Cortex of kidney (tissue), 1 donor: ENCODE data around the gene TNKS2.
"Not testable (repeated sequence)": the region's sequence is repeated elsewhere in the genome, so short reads cannot be mapped to it uniquely, and the experiment has no call there.

ENCODE experiments used
- DNase-seq: peaks from one replicate; lab custom pipeline; 2025; lab: John Stamatoyannopoulos, UW

The TNKS2 gene

DNA sequence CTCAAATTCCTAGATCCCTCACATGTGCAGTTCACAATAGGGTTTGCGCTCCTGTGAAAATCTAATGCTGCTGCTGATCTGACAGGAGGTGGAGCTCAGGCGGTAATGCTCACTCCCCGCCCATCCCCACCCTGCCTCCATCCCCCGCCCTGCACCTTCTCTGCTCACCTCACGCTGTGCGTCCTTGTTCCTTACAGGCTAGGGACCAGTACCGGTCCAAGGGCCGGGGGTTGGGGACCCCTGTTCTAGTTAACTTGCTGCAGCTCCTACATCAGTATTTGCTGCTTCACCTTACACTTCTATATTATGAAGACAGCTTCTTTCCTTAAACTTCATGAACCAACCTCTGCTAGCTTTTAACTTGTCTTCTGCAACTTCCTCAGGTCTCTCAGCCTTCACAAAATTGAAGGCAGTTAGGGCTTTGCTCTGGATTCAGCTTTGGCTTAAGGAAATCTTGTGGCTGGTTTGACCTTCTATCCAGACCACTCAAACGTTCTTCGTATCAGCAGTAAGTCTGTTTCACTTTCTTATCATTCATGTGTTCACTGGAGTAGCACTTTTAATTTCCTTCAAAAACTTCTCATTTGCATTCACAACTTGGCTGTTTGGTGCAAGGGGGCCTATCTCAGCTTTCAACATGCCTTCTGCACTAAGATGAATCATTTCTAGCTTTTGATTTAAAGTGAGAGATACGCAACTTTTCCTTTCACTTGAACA, 1.7 kb upstream of the TNKS2 start:
- DNase-seq, result no peak

DNA sequence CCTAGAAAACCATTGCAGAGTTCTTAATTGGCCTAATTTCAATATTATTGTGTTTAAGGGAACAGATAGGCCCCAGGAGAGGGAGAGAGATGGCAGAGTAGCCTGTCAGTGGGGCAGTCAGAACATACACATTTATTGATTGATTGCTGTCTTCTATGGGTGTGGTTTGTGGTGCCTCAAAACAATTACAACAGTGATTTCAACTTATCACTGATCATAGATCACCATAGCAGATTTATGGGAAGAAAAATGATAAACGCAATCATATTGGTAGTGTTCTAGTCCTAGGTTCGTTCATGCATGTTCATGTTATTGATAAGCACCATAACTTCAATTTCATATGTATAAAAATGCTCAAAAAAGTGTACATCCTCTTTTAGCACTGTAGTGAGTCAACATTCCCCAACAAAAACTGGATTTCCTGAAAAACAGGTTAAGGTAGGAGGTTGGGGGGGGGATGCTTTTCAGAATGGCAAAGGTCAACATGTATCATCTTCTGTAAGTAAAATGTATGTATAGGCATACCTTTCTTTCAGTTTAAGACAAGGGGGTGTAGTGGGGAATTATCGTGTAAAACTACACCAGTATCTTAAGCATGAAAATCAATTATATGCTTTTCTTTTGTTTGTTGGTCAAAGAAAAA, 1.1 kb upstream of the TNKS2 start:
- no peak for DNase-seq

DNA sequence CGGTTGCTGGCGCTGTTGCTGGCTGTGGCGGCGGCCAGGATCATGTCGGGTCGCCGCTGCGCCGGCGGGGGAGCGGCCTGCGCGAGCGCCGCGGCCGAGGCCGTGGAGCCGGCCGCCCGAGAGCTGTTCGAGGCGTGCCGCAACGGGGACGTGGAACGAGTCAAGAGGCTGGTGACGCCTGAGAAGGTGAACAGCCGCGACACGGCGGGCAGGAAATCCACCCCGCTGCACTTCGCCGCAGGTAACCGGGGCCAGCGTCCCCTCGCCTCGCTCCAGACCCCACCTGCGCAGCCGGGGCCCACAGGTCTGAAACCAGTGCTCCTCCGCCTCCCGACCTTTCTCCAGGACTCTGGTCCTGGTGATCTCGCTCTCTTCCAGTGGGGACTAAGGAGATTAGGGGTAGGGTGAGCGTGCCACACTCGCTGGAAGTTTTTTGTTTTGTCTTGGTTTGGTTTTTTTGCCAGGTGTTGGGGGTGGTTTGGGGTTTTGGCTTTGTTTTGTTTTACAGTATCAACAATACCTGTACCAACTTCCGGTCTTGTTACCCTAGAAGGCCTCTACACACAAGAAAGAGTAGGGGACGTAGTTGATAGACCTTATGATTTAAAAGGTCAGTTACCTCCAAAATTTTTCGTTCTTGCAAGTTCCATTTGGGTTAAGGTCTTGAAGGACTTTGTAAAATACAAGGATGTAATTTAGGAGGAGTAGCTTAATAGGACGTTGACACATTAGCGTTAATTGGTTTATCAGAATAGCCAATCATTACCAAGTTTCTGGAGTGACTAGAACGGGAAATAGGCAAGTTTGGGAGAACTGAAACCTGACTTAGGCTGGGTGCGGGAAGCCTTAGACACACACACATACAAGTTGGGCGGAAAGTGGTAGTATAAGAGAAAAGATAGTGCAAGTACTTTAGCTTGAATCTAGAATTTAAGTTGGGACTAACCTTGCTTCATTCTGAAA, 704 bp downstream of the TNKS2 start:
- no peak for DNase-seq

DNA sequence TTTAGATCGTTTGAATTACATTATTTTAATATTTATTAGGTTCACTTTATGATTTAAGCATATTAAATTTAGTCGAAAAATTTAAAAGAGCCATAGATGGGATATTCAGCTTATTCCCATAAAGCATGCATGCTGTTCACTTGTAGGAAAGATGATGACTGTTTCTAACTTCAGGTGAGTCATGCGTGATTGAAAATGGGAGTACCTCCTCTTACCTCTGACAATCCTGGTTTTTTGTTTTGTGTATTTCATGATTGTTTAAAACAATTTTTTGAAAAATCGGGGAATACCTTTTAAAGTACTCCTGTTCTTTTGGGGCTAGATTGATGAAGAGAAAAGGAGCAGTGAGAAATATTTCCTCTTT, 1.4 kb downstream of the TNKS2 start:
- DNase-seq, result no peak

DNA sequence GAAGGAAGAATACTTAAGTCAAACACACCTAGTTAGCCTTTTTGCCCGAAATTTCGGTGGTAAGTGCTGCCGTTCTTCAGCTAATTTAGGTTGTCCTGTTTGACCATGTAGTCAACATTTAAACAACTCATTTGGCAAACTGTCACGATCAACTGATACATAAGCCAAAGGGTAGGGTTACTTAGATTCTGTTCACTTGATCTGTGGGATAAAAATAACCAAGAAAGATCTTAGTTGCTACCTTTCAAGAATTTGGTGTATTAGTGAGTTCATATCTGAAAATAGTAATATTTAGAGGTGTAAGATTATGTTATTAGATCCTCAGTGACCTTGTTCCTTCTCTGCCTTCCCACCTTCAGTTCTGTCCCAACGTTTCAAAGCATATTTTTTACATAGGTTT, 2.0 kb downstream of the TNKS2 start:
- DNase-seq, result no peak

DNA sequence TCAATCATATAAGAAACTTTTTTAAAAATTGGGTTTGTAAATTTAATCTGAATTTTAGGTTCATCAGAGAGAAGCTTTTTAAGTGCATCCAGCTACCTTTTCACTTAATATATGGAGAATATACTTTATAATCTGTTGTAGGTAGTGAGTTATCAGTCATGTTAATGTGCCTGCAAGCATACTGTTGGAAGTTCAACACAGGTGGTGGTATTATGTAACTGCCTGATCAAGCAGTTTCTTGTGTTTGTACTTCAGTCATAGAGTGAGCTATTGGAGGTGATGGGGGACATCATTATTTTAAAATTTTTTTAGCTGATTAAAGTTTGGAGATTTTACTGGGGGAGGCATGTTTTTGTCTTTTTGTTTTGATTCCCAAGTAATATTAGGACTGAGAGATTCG, 2.5 kb downstream of the TNKS2 start:
- no peak for DNase-seq

DNA sequence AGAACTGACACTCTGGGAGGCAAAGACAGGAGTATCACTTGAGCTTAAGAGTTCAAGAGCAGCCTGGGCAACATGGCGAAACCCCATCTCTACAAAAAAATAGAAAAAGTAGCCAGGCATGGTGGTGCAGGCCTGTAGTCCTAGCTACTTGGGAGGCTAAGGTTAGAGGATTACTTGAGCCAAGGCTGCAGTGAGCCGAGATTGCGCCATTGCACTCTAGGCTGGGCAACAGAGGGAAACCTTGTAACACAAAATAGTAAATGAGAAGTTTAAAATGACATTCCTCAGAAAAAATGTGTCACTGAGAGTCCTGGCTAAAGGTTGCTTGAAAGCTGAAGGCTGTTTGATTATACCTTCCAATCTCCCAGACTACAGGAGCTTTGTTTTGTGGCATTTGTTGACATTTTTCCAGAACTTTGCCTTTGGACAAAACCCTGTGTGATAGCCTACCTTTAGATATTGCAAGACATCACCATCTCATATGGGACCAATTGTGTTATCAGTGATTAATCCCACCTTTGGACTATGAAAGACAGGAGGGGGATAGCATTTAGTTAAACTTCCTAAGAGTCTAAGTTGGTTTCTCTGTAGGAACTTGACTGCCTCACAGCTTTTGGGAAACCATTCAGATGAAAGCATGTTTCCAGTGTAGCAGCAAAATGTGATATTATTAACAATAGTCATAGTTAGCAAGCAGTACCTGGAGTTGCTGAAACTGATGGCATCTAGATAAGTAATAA, 5.3 kb downstream of the TNKS2 start:
- no peak for DNase-seq

DNA sequence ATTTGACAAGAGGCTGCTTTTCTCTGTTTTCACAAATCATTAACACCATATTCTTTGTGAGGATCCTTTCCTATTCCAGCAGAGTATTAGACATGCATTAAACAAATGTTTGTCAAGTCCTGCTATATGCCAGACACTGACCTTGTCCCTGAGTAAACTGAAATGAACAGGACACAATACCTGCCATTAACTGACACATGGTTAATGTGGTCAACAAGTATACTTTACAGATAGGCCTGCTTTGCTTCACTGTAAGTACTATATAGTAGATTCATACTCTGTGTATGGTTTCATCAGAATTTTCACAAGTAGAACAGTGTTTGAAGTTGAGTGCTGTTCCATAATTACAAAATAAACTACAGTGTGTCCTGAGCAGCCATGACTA, 5.9 kb downstream of the TNKS2 start:
- DNase-seq, result no peak

DNA sequence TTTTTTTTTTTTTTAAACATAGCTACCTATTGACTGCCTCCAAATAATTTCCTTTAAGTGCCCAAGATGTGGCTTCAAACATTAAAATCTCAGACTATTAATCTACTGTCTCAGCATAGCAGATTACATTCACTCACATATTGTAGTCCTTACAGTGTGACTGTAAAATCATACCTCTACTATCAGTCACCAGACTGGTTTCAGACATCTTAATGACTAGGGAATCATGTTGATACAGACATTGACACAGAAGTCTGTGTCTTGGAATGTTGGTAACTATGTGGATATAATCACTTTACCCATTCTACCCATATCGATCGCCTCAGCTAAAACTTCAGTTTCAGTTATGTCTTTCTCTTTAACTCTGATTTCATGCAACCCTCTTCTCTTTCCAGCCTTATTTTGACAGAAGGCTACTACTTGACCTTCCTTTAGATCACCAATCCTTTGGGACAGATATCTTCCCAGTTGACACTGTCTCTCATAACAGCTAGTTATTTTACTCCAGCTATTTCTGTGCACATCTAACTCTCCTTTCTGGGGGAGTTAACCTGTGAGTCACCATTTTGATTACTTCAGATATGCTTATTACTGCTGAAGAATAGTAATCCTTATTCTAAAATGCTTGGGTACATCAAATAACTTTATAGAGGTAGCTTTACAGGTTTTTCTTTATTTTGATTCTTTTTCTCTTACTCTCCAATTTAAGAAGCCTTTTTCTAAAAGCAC, 7.0 kb downstream of the TNKS2 start:
- DNase-seq, result no peak

DNA sequence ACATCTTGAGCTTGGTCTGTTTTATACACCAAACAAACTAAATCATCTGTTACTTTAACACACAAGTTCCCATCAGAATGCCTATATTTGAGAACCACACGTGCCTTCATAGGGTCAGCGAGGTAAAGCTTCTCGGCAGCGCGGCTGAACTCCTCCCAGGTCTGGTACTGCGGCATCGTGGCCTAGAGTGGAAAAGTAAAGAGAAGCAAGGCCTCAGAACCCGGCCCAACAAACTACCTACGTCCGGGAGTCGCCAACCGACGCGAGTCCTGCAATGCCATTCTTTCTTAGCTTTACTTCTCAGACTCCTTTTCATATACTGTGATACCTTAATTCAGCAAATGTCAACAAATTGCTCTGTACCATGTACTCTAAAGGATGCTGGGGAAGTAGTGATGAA, 9.0 kb downstream of the TNKS2 start:
- not testable (repeated sequence) for DNase-seq

DNA sequence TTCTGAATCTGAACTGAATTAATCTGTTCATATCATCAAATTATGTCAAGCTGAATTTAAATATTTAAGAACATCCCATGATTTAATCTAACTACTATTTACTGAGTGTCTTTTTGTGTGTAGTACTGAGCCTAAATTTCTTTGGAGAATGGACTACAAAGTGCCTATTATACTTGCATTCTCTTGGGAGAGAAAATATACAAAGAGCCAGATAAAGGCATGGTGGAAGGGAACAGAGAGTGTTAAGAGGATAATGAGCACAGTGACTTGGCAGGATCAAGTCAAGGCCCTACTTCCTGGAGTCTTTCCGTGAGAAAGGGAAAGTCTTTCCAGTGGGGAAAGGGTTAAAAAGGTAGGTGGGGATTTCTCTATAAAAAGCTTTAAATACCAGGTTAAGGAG, 15.0 kb downstream of the TNKS2 start:
- no peak for DNase-seq

DNA sequence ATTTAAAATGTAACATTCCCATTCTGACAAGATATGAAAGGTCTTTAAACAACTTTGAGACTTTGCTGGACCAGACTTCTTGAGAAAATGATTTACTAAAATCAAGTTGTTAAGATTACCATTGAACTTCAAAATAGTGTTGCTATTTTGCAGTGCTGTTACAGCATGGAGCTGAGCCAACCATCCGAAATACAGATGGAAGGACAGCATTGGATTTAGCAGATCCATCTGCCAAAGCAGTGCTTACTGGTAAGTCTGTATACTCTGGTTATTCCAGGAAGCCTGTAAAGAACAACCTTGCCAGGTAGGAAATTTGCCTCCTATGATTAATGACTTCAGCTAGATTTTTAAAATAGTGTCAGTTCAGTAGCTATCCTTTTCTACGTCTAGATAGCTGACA, 18.8 kb downstream of the TNKS2 start:
- DNase-seq, result no peak

DNA sequence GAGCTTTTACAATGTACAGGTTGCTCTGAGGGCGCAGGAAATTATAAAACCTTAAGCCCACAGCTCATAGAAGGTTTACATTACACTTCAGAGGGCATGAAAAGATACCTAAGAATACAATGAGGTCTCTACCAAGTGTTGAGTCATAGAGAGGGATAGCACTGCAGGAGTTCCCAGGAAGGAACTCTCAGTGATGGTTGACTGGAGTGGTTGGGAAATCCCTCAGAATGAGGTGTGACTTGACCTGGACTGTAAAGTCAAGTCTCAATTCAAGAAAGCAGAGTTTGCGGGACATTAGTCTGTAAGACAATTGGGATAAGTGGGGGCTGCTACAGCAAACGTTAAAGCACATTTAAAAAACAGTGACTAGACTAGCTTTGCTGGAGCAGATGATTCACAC, 21.9 kb downstream of the TNKS2 start:
- no peak for DNase-seq

DNA sequence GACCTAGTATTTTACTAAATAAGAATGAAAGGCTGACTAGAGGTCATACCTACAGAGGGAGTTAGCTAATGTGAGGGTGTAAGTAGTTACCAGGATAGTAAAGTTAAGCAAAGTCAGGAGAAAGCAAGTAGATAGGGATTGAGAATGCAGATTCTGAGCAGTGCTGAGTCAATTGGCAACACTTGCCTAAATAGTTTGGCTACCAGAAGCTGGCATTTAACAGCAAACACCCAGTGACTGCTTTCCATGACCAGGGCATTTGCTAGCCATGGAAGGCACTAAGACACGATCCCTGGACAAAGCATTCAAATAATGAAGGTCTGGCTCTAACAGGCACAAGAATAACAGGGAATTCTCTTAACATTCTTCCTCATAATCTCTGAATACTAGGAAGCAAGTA, 25.9 kb downstream of the TNKS2 start:
- DNase-seq, result no peak

DNA sequence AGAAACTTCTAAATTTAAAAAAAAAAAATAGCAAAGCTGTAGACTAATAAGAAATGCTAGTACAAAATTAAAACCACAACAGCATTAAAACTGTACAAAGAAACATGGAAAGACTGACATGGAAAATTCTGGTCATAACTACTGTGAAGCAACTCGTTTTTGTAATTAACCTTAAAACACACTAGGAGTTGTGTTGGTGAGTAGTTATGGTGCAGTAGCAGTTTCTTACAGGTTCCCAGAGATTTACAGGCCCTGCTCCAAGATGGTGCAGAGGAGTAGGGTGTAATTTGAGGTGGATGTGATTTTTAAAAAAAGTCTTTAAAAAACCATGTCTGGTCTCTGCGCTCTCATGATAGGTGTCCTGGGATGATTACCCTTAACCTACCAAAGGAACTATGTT, 31.0 kb downstream of the TNKS2 start:
- no peak for DNase-seq

DNA sequence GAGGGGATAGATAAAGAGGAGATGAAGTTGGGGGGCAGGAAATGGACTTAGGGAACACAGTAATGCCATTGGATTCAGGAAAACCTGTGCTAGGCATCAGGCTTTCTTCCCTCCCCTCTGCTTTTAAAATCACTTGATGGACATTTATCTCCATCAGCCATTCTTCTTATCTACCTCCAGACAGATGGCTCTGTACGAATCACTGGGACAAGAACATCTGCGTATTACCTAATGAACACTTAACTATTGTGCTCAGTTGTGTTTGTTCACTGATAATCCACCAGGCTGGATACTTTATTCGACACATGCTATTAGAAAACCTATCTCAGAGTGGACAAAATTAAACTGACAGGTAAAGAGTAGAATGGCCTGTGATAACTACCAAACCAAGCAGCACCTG, 40.0 kb downstream of the TNKS2 start:
- no peak for DNase-seq

DNA sequence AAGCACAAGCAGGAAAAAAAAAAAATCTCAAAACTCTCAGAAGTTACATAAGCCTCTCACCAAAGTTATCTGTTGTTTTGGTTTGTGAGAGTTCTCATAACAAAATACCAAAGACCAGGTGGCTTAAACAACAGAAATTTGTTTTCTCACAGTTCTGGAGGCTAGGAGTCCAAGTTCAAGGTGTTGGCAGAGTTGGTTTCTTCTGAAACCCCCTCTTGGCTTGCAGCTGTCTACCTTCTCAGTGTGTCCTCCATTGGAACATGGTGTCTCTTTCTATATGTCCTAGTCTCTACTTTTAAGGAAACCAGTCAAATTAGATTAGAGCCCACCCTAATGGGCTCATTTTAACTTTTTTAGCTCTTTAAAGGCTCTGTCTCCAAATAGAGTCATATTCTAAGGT, 44.9 kb downstream of the TNKS2 start:
- DNase-seq, result no peak

DNA sequence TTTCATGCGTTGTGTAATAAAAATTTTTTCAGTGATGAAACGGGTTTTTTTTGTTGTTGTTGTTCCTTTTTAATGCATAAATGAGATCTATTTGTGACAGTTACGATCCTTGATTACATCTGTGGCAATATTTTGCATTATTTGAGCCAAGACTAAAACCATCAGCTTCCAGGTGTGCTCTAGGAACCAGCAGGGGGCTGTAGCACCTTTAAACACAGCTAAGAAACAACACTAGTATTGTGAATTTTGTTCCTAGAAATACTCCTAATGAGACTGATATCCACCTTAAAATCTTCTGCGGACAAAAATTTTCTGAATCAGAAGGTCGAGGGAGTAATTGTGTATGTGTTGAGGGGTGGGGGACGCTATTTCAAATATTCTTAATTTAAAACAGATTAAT, 58.4 kb downstream of the TNKS2 start:
- no peak for DNase-seq

DNA sequence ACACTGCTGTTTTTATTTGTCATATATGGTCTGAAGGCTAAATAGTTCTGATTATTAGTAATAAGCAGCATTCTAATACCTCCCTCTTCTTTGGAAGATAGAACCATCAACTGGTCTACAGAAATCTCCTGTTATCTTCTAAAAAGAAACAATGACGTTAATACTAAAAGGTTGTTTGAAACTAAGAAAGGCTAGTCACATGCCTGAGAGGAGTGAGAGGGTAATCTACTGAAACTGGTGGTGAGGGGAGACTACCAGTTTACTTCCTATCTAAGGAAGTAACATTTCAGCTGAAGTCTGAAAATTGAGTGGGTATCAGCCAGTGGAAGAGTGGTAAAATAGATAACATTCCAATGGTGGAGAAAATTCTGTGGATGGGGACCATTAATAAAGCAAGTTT, 62.7 kb downstream of the TNKS2 start:
- no peak for DNase-seq

DNA sequence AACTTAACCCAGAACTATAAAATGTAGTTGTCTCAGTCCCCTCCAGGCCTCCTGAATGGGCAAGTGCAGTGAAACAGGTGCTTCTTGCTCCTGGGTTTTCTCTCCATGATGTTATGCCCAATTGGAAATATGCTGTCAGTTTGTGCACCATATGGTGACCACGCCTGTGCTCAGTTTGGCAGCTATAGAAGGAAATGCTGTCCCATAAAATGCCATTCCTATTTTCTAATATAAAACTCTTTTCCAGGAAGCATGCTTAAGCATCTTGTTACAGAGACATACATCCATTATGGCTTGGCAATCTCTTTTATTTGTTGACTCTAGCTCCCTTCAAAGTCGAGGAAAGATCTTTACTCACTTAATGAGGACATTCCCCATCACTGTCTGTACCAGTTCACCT, 65.9 kb downstream of the TNKS2 start:
- DNase-seq, result no peak

DNA sequence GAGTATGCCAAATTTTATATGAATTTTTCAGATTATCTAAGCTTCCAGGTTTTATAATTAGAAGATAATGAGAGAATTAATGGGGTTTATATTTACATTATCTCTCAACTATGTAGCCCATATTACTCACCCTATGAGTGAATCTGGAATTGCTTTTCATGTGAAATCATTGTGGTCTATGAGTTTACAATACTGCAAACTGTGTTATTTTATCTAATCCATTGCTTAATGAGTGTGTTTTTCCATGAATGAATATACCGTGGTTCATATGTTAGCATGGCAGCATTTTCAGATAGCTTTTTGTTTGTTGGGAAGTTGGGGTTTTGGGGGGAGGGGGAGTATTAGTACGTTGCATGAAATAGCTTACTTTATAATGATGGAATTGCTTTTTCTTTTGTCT, 66.5 kb downstream of the TNKS2 start:
- DNase-seq, result no peak
